ENCODE results near the gene TLR3.

GRCh38 chr4:186020793-186021407, 48.1 kb upstream of the TLR3 start:
- TF ChIP-seq POLR2A (IDR thresholded peaks at IDR 0.05) (no peak), POLR2AphosphoS5 (IDR thresholded peaks at IDR 0.05) (no peak)
- TF ChIP-seq, protein P1, sequence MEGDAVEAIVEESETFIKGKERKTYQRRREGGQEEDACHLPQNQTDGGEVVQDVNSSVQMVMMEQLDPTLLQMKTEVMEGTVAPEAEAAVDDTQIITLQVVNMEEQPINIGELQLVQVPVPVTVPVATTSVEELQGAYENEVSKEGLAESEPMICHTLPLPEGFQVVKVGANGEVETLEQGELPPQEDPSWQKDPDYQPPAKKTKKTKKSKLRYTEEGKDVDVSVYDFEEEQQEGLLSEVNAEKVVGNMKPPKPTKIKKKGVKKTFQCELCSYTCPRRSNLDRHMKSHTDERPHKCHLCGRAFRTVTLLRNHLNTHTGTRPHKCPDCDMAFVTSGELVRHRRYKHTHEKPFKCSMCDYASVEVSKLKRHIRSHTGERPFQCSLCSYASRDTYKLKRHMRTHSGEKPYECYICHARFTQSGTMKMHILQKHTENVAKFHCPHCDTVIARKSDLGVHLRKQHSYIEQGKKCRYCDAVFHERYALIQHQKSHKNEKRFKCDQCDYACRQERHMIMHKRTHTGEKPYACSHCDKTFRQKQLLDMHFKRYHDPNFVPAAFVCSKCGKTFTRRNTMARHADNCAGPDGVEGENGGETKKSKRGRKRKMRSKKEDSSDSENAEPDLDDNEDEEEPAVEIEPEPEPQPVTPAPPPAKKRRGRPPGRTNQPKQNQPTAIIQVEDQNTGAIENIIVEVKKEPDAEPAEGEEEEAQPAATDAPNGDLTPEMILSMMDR (IDR thresholded peaks at IDR 0.05): no peak
